ENCODE data around the gene FKBP2. TPM values are rescaled to one million over a fixed set of nuclear protein-coding genes. Genes with fewer than 3 reads are reported as not detected.

FKBP2 gene
- total RNA-seq, 3 donors from 2014 or later = 67.5 to 91.0 (median 75.8) TPM

DNA sequence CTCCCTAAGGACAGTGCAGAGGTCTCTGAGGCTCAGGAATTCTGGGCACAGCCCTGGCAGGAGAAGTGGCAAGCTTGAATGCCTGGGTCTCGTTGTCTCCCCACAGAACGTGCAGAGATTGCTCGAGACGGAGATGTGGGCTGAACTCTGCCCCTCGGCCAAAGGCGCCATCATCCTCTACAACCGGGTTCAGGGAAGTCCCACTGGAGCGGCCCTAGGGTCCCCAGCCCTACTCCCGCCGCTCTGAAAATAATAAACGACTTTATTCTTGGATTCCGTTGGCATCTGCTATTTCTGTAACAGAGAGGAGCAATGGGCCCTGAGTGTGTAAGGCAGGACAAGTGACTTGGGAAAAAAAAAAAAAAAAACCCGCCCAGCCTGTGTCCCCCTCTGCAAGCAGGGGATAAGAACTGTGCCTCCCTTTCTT, 11.1 kb upstream of the FKBP2 start:
- intact Hi-C loops (cut with DNase I, micrococcal nuclease) = no loop called here
- ATAC-seq (no peak), DNase-seq (peak in 2 of 3 donors; percentile 22 to 44)
- Histone ChIP-seq H3K4me1 (ENCODE audit: low read depth) (peaks cover 44% of the 10 kb centered on the region), H3K4me3 (no peak overlapping the region), H3K9me3 (no peaks in the 10 kb centered on the region), H3K36me3 (ENCODE audit: low read depth) (no peaks in the 10 kb centered on the region)
- TF ChIP-seq, protein P1, sequence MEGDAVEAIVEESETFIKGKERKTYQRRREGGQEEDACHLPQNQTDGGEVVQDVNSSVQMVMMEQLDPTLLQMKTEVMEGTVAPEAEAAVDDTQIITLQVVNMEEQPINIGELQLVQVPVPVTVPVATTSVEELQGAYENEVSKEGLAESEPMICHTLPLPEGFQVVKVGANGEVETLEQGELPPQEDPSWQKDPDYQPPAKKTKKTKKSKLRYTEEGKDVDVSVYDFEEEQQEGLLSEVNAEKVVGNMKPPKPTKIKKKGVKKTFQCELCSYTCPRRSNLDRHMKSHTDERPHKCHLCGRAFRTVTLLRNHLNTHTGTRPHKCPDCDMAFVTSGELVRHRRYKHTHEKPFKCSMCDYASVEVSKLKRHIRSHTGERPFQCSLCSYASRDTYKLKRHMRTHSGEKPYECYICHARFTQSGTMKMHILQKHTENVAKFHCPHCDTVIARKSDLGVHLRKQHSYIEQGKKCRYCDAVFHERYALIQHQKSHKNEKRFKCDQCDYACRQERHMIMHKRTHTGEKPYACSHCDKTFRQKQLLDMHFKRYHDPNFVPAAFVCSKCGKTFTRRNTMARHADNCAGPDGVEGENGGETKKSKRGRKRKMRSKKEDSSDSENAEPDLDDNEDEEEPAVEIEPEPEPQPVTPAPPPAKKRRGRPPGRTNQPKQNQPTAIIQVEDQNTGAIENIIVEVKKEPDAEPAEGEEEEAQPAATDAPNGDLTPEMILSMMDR (IDR thresholded peaks at IDR 0.05) = no peak

DNA sequence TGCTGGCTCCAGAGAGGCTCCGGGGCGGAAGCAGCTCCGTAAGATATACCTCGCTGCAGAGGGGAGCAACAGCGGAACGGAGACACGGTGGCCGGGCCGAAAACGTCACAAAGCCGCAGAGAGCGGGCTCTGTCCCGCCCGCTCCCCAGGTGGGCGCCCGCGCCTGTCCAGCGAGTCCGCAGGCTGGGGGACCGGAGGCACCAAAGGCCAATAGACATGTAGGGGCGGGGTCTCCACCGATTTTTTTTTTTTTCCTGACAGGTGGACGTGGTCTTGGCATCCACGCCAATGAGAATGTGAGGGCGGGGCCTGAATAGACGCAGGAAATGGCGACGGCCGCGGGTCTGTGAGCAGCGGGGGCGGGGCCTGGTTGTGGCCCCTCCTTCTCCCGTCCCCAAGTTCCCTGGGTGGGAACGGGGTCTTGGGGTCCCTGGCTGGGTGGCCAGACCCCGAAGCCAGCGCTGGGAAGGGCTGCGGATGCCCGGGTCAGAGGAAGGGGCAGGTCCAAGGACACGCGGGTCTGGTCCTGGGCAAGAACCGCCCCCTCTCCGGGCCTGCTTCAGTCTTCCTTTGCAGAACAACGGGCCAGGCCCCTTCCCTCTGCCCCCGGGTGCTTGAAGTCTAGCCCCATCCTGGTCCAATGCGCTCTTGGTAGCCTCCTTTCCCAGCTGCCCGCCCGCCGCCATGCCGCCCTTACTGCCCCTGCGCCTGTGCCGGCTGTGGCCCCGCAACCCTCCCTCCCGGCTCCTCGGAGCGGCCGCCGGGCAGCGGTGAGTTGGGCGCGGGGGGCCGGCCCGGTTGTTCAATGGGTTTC, 10.5 kb upstream of the FKBP2 start, which contains the start of gene DNAJC4:
Gene DNAJC4, plus strand, starts transcription at position 378 of the 814 bp plus-strand sequence. Its CDS starts 307 bp downstream, at position 685.
- ATAC-seq = peak; percentile 67
- no peaks in the 10 kb centered on the region for H3K36me3 ChIP-seq (ENCODE audit: low read depth)
- no peaks in the 10 kb centered on the region for H3K9me3 ChIP-seq
- TF ChIP-seq, protein P1 (IDR thresholded peaks at IDR 0.05) = no peak
- peak; percentile 94 to 98 (median 96) for DNase-seq
- peak within 1 kb of the TSS; percentile 74 for H3K4me3 ChIP-seq
- intact Hi-C loops (cut with DNase I, micrococcal nuclease) = no loop called here
- H3K4me1 ChIP-seq (ENCODE audit: low read depth) = peaks cover 42% of the 10 kb centered on the region

DNA sequence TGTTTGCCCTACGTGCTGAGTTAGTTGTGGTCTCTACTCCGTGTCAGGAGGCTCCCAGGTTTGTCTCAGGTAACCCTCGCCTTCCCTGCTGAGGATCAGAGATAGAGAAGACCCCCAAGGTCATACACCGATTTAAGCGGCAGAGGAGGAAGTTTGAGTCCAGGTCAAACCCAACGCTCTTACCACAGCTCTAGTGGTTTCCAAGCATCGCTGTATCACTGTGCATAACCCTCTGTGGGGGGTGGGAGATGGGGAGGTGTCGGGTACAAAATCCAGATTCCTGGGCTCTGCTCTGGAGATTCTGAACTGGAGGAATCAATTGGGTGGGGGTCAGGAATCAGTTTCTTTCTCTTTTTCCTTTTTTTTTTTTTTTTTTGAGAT, 9.9 kb upstream of the FKBP2 start:
- ATAC-seq (no peak), DNase-seq (peak in 1 of 3 donors; percentile 38)
- Histone ChIP-seq H3K9me3 (no peaks in the 10 kb centered on the region), H3K36me3 (ENCODE audit: low read depth) (no peaks in the 10 kb centered on the region), H3K4me1 (ENCODE audit: low read depth) (peaks cover 45% of the 10 kb centered on the region), H3K4me3 (peak overlapping the region; percentile 74)
- TF ChIP-seq, protein P1 (IDR thresholded peaks at IDR 0.05) = no peak
- intact Hi-C loops (cut with DNase I, micrococcal nuclease) = no loop called here

DNA sequence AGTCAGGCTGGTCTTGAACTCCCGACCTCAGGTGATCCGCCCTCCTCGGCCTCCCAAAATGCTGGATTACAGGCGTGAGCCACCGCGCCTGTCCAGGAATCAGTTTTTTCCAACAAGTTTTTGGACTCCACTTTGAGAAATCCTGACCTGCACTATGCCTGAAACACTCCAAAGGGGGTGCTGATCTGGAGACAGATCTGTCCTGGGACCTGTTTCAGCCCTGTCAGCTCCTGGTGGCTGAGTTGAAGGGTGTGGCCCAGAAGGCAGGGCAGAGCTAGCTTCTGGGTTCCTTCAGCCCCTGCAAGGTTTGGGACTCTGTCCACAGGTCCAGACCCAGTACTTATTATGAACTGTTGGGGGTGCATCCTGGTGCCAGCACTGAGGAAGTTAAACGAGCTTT, 9.3 kb upstream of the FKBP2 start:
- H3K9me3 ChIP-seq = no peaks in the 10 kb centered on the region
- intact Hi-C loops (cut with DNase I, micrococcal nuclease) = no loop called here
- TF ChIP-seq, protein P1 (IDR thresholded peaks at IDR 0.05) = no peak
- DNase-seq (peak in 1 of 3 donors; percentile 36), ATAC-seq (no peak)
- no peak overlapping the region for H3K4me3 ChIP-seq
- H3K4me1 ChIP-seq (ENCODE audit: low read depth) = peaks cover 44% of the 10 kb centered on the region
- H3K36me3 ChIP-seq (ENCODE audit: low read depth) = no peaks in the 10 kb centered on the region

DNA sequence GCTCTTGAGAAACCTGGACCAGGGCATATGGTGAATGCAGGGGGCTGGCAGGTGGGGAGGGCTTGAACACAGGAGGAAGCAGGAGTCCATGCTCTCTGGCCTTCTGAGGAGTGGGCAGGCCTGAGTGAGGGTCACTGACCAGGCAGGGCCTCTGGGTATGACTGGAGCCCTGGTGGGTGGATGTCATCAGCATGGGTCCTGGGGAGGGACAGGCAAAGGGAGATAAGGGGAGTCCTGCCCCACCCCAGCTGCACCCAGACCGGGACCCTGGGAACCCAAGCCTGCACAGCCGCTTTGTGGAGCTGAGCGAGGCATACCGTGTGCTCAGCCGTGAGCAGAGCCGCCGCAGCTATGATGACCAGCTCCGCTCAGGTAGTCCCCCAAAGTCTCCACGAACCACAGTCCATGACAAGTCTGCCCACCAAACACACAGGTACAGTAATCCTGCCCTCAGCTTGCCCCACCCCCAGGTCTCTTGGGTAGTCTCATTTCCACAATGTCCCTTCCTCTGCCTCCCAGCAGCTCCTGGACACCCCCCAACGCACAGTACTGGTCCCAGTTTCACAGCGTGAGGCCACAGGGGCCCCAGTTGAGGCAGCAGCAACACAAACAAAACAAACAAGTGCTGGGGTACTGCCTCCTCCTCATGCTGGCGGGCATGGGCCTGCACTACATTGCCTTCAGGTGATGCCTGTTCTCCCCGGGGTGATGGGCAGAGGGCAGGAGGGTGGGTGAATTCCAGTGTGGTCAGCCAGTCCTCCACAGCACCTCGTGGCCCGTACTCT, 8.5 kb upstream of the FKBP2 start:
- no peak for ATAC-seq
- H3K4me3 ChIP-seq = no peak overlapping the region
- TF ChIP-seq, protein P1 (IDR thresholded peaks at IDR 0.05) = no peak
- peaks cover 39% of the 10 kb centered on the region for H3K4me1 ChIP-seq (ENCODE audit: low read depth)
- intact Hi-C loops (cut with DNase I, micrococcal nuclease) = no loop called here
- no peaks in the 10 kb centered on the region for H3K9me3 ChIP-seq
- H3K36me3 ChIP-seq (ENCODE audit: low read depth) = no peaks in the 10 kb centered on the region
- DNase-seq = peak in 1 of 3 donors; percentile 39

Data from mucosa of descending colon (tissue), 3 donors.